ENCODE data around the gene CORO1A. TPM values are rescaled to one million over a fixed set of nuclear protein-coding genes. Genes with fewer than 3 reads are reported as not detected.

Gene CORO1A
- total RNA-seq, 1 donor: 0.36 TPM

- H3K4me3 ChIP-seq (ENCODE audit: insufficient read depth, low read length): no peak overlapping the region
- no peak for DNase-seq (ENCODE audit: insufficient read length, low spot score, missing footprints)
- H3K36me3 ChIP-seq (ENCODE audit: insufficient read depth, low read length): no peaks in the 10 kb centered on the region
- no peaks in the 10 kb centered on the region for H4K20me1 ChIP-seq (ENCODE audit: insufficient read depth, low read length)
- H2AFZ ChIP-seq (ENCODE audit: low read length): no peak overlapping the region
- H3K9me3 ChIP-seq (ENCODE audit: low read depth, low read length): no peaks in the 10 kb centered on the region
- H3K27me3 ChIP-seq (ENCODE audit: insufficient read depth, low read length): no peaks in the 10 kb centered on the region
- no peaks in the 10 kb centered on the region for H3K4me1 ChIP-seq (ENCODE audit: insufficient read depth, low read length)
- no peaks in the 10 kb centered on the region for H3K79me2 ChIP-seq (ENCODE audit: insufficient read depth, low read length)
- no peak for TF ChIP-seq CTCF (IDR thresholded peaks at IDR 0.05; ENCODE audit: extremely low read depth, low read depth, low read length)
- H3K4me2 ChIP-seq (ENCODE audit: insufficient read depth, low read length): no peak overlapping the region
- no peak overlapping the region for H3K27ac ChIP-seq (ENCODE audit: low read depth, low read length)
Measured at GRCh38 chr16:30144017-30144416, 39.4 kb upstream of the CORO1A start.

DNA sequence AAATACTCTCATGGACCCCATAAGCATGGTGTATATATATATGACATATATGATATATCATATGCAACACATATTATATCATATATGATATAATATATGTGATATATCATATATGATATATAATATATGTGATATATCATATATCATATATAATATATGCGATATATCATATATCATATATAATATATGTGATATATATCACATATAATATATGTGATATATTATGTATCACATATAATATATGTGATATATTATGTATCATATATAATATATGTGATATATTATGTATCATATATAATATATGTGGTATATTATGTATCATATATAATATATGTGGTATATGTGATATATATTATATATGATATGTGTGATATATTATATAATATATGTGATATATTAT lies 38.5 kb upstream of the CORO1A start:
- no peak overlapping the region for H3K4me2 ChIP-seq (ENCODE audit: insufficient read depth, low read length)
- no peaks in the 10 kb centered on the region for H3K4me1 ChIP-seq (ENCODE audit: insufficient read depth, low read length)
- H3K36me3 ChIP-seq (ENCODE audit: insufficient read depth, low read length): no peaks in the 10 kb centered on the region
- DNase-seq (ENCODE audit: insufficient read length, low spot score, missing footprints): no peak
- no peaks in the 10 kb centered on the region for H3K79me2 ChIP-seq (ENCODE audit: insufficient read depth, low read length)
- no peaks in the 10 kb centered on the region for H3K9me3 ChIP-seq (ENCODE audit: low read depth, low read length)
- no peaks in the 10 kb centered on the region for H4K20me1 ChIP-seq (ENCODE audit: insufficient read depth, low read length)
- H3K4me3 ChIP-seq (ENCODE audit: insufficient read depth, low read length): no peak overlapping the region
- no peak overlapping the region for H2AFZ ChIP-seq (ENCODE audit: low read length)
- H3K27me3 ChIP-seq (ENCODE audit: insufficient read depth, low read length): no peaks in the 10 kb centered on the region
- H3K27ac ChIP-seq (ENCODE audit: low read depth, low read length): no peak overlapping the region
- no peak for TF ChIP-seq CTCF (IDR thresholded peaks at IDR 0.05; ENCODE audit: extremely low read depth, low read depth, low read length)

DNA sequence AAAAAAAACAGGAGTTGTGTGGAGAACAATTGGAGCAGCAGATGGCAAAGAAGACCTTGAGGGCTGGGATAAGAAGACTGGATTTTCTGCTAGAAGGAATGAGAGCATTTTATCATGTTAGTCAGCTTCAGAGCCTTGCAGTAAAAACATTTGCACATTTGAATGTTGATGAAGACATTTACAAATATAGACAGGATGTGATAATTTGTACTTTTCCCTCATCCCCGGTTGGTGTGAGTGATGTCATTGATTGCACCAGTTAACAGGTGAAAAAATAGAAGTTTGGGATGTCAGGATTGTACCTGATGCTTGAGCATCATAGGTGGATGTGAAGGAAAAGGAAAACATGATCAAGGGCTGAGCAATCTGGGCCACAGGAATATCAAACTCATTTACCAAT lies 37.7 kb upstream of the CORO1A start:
- Histone ChIP-seq H4K20me1 (ENCODE audit: insufficient read depth, low read length) (no peaks in the 10 kb centered on the region), H3K36me3 (ENCODE audit: insufficient read depth, low read length) (no peaks in the 10 kb centered on the region), H3K4me1 (ENCODE audit: insufficient read depth, low read length) (no peaks in the 10 kb centered on the region), H2AFZ (ENCODE audit: low read length) (no peak overlapping the region), H3K9me3 (ENCODE audit: low read depth, low read length) (no peaks in the 10 kb centered on the region), H3K4me3 (ENCODE audit: insufficient read depth, low read length) (no peak overlapping the region), H3K27ac (ENCODE audit: low read depth, low read length) (no peak overlapping the region), H3K79me2 (ENCODE audit: insufficient read depth, low read length) (no peaks in the 10 kb centered on the region), H3K4me2 (ENCODE audit: insufficient read depth, low read length) (no peak overlapping the region), H3K27me3 (ENCODE audit: insufficient read depth, low read length) (no peaks in the 10 kb centered on the region)
- no peak for TF ChIP-seq CTCF (IDR thresholded peaks at IDR 0.05; ENCODE audit: extremely low read depth, low read depth, low read length)
- DNase-seq (ENCODE audit: insufficient read length, low spot score, missing footprints): no peak

DNA sequence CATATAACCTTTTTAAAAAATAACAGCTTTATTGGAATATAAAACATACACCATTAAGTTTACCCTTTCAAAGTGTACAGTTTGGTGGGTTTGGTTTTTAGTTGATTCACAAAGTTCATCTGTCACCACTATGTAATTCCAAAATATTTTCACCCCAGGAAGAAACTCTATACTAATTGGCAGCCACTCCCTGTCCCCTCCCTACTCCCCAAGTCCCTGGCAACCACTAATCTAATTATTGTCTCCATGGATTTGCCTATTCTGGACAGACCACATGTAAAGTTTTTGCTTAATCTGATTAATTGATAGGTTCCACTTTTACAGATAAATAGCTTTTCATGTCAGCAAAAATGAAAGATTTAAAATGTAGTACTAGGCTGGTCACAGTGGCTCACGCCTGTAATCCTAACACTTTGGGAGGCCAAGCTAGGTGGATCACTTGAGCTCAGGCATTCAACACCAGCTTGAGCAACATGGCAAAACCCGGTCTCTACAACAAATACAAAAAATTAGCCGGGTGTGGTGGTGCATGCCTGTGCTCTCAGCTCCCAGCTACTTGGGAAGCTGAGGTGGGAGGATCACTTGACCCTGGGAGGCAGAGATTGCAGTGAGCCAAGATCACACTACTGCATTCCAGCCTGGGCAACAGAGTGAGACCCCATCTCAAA lies 35.4 kb upstream of the CORO1A start:
- Histone ChIP-seq H3K4me3 (ENCODE audit: insufficient read depth, low read length) (no peak overlapping the region), H3K27me3 (ENCODE audit: insufficient read depth, low read length) (no peaks in the 10 kb centered on the region), H3K27ac (ENCODE audit: low read depth, low read length) (no peak overlapping the region), H3K9me3 (ENCODE audit: low read depth, low read length) (no peaks in the 10 kb centered on the region), H3K4me2 (ENCODE audit: insufficient read depth, low read length) (no peak overlapping the region), H3K79me2 (ENCODE audit: insufficient read depth, low read length) (no peaks in the 10 kb centered on the region), H3K36me3 (ENCODE audit: insufficient read depth, low read length) (no peaks in the 10 kb centered on the region), H3K4me1 (ENCODE audit: insufficient read depth, low read length) (no peaks in the 10 kb centered on the region), H4K20me1 (ENCODE audit: insufficient read depth, low read length) (no peaks in the 10 kb centered on the region), H2AFZ (ENCODE audit: low read length) (no peak overlapping the region)
- TF ChIP-seq CTCF (IDR thresholded peaks at IDR 0.05; ENCODE audit: extremely low read depth, low read depth, low read length): no peak
- no peak for DNase-seq (ENCODE audit: insufficient read length, low spot score, missing footprints)

Measured in osteoblast (primary cell).